GM21390 (cell line): ENCODE results near the gene SEC62.

Experiments used
- ATAC-seq: cut with Tn5 transposase; IDR thresholded peaks from one replicate; pipeline ENCODE4 v1.9.1; 2021; ENCODE audit not compliant: unreplicated experiment

Gene SEC62

DNA sequence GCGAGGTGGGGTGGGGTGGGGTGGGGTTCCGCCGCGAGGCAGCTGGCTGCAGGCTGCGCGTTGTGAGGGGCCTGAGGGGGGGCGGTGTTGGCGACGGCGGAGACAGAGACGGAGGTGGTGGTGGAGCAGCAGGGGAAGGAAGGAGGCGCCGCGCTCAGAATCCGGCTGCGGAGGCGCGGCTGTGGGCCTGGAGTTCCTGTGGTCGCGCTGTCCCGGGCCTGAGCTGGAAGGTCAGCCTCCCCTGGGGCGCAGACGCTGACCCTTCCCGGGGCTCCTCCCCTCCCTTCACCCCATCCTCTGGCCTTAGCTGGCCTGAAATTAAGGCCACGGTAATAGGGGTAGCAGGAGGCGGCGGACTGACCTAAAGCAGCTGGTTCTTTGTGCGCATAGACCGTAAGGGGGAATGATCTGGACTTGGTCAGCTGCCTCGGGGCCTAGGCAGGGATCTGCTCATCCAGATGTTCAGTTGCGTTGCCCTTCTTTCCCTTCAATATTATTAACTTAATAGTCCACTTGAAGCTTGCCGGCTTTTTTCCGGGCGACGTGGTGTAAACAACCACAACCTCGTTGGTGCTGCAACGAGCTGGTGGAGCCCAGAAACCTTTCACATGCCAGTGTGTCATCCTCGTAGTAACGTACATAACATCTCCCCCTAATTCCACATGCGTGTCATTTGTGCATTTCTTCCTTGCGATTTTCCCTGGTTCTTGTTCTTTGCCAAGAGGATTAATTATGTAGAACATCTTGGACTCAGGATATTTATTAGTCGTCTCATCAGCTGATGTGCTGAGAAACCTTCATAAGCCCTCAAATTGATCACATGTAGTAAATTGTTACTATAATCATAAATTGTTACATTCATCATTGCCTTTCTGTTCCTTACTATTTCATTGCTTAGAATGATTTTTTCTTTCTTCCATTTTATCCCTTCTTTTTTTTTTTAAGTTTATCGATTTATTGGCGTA is 626 bp downstream of the SEC62 start:
- peak; percentile 28 for ATAC-seq

- no peak for ATAC-seq
Measured at GRCh38 chr3:169968224-169968885, 1.7 kb downstream of the SEC62 start.

- no peak for ATAC-seq
Measured at GRCh38 chr3:169969174-169970095, 2.8 kb downstream of the SEC62 start.

GRCh38 chr3:169970847-169971246 is 4.2 kb downstream of the SEC62 start:
- no peak for ATAC-seq

DNA sequence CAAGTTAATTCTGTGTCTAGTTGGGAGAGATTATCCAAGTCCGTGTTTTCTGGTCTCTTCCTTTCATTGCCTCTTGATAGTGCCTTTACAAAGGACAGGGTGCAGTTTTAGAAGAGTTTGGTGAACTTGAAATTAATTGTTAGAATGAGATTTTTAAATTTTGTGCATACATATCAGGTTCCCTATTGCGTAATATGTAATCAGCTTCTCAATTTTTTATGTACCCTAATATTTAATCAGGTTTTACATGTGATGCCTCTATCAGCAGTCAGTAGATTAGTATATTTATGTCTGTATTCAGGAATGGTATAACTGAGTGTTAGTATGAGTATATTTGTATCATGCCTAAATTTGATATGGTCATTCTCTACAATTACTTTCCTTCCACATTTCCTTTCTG is 4.9 kb downstream of the SEC62 start:
- ATAC-seq = no peak

GRCh38 chr3:169980055-169980454 is 13.4 kb downstream of the SEC62 start:
- no peak for ATAC-seq

GRCh38 chr3:169984292-169984691 is 17.7 kb downstream of the SEC62 start:
- ATAC-seq = no peak

DNA sequence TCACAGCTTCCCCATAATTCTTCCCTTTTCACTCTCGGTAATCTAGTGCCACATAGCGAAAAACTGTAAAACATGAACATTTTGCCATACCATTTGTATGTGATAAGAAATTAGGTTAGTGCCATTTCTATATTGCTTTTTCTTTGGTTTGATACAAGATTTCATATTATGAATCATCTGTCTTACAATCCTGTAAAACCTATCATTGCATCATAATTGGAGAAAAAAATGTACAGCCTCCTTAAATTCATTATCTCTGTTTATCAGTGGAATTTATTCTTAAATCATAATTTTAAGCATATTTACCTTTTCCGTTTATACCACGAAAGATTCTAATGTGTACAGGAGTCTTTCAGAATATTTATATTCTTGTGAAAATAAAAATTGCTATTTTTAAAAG is 23.8 kb downstream of the SEC62 start:
- ATAC-seq = no peak

- ATAC-seq = no peak
Measured at GRCh38 chr3:169992156-169992555, 25.5 kb downstream of the SEC62 start.

DNA sequence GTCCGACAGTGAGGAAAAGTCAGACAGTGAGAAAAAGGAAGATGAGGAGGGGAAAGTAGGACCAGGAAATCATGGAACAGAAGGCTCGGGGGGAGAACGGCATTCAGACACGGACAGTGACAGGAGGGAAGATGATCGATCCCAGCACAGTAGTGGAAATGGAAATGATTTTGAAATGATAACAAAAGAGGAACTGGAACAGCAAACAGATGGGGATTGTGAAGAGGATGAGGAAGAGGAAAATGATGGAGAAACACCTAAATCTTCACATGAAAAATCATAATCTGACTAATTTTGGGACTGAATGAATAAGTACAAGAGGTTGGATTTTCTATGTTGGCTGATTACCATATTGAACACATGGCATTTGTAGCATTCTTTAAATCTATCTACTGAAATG is 26.2 kb downstream of the SEC62 start:
- ATAC-seq = no peak

- ATAC-seq = no peak
Measured at GRCh38 chr3:169993761-169994160, 27.2 kb downstream of the SEC62 start.

DNA sequence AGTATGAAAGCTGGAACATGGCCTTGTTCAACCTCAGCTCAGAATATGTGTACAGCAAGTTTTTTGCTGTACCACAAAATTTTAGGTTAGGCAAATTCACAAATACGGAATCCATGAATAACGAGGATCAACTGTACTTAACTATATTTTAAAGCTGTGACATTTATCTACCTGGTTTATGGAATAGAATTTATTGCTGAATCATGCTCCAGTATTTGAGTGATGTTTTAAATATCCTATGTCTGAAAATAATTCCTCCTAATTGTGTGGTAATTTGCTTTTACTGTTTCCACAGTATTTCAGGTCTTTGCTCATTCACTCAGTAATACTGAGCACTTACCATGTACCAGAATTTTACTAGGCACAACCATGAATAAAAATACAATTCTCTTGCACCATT is 29.5 kb downstream of the SEC62 start:
- ATAC-seq = no peak

DNA sequence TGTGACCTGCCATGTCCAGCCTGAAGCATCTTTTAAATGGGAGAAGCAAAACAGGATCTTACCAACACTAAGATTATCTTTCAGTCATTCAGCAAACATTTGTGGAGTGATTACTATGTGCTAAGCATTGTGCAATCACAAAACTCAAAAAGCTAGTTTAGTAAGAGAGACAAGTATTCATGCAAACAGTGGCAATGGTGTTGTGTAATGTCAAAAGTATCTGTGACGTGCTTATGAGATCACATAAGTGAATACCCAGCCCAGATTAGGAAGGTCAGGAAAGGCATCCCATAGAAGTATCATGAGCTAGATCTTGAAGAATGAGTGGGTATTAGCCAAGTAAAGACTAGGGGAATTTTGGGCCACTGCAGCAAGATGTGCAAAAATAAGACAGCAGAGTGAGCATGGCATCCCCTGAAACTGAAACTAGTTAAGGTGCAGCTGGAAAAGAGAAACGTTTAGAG is 32.1 kb downstream of the SEC62 start:
- peak; percentile 32 for ATAC-seq

- ATAC-seq = peak; percentile 93
Measured at GRCh38 chr3:169999433-169999832, 32.8 kb downstream of the SEC62 start.

DNA sequence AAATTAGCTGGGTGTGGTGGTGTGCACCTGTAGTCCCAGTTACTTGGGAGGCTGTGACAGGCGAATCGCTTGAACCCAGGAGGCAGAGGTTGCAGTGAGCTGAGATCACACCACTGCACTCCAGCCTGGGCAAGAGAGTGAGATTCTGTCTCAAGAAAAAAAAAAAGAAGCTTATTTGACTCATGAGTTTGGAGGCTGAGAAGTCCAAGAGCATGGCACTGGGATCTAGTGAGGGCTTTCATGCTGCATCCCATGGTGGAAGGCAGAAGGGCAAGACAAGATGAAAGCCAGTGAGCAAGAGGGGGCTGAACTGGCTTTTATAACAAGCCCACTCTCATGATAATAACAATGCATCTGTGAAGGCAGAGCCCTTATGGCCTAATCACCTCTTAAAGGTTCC is 33.4 kb downstream of the SEC62 start:
- ATAC-seq = no peak

GRCh38 chr3:170002231-170002630 is 35.6 kb downstream of the SEC62 start:
- ATAC-seq = no peak

DNA sequence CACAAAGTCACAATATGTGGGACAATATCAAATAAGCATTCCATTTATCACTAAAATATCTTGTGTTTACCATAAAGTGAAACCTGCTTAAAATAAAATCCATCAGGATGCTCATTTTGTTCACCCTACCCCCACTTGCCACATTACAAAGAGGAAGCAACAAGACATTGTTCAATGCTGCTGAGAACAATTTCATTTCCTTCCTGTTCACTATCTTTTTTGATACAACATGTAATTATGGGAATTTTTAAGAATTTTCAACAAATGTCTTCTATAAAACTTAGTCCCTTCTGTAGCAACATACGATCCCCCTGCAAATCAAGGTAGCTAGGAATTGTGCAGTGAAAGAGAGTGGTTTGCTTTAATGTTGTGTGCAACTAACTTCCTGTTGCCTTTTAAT is 36.3 kb downstream of the SEC62 start:
- no peak for ATAC-seq

GRCh38 chr3:170003881-170004356 is 37.3 kb downstream of the SEC62 start:
- no peak for ATAC-seq

GRCh38 chr3:170007031-170007663 is 40.5 kb downstream of the SEC62 start:
- peak; percentile 87 for ATAC-seq

- ATAC-seq = peak; percentile 63
Measured at GRCh38 chr3:170010498-170010897, 43.9 kb downstream of the SEC62 start.
